ENCODE results near the gene NFASC. TPM values are rescaled to one million over a fixed set of nuclear protein-coding genes. Genes with fewer than 3 reads are reported as not detected.

Gene NFASC
- total and polyA plus RNA-seq, 2 donors (not counting 3 experiments of a cell fraction or from before 2014, with no cell fraction given), result not detected

DNA sequence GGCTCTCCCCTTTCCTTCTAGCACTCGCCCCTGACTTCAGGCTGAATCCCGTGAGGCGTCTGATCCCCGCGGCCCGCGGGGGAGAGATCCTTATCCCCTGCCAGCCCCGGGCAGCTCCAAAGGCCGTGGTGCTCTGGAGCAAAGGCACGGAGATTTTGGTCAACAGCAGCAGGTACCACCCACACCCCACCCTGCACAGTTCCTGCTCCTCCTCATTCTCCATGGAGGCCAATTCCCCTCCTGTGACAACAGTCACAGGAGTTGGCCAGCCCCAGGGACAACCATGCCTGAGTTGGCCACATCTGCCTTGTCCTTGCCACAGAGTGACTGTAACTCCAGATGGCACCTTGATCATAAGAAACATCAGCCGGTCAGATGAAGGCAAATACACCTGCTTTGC lies 193.6 kb downstream of the NFASC start:
- Histone ChIP-seq H3K4me1 (ENCODE audit: control insufficient read depth, extremely low read depth, insufficient read depth, low read length) (no peaks in the 10 kb centered on the region), H3K4me2 (ENCODE audit: insufficient read depth, low read length) (no peak overlapping the region), H3K4me3 (replicated peaks in 1 of 3; ENCODE audit: insufficient read depth in 1 of 3, low read depth in 1 of 3, low read length in 3 of 3) (no peak overlapping the region), H3K9me3 (replicated peaks; ENCODE audit: control insufficient read depth, insufficient read depth, low read length) (no peaks in the 10 kb centered on the region), H3K79me2 (ENCODE audit: control insufficient read depth, insufficient read depth, low read length) (no peaks in the 10 kb centered on the region), H4K20me1 (replicated peaks; ENCODE audit: control insufficient read depth, extremely low read depth, insufficient read depth, low read length) (no peaks in the 10 kb centered on the region), H3K27ac (ENCODE audit: insufficient read depth, low read depth, low read length) (no peak overlapping the region), H2AFZ (ENCODE audit: low read depth, low read length) (no peak overlapping the region), H3K27me3 (ENCODE audit: control insufficient read depth in 2 of 2, insufficient read depth in 2 of 2, low read length in 2 of 2) (peaks cover 0 to 2% of the 10 kb centered on the region in 2 experiments), H3K36me3 (ENCODE audit: control insufficient read depth in 2 of 2, extremely low read depth in 1 of 2, insufficient read depth in 2 of 2, low read length in 2 of 2) (no peaks in the 10 kb centered on the region), H3K9ac (replicated peaks; ENCODE audit: extremely low read depth, insufficient read depth, low read length) (no peak overlapping the region), H3K9me1 (replicated peaks; ENCODE audit: control insufficient read depth, extremely low read depth, insufficient read depth, low read length) (no peaks in the 10 kb centered on the region)
- CTCF ChIA-PET, result interaction anchor here (0.9 to 4.0 kb wide), 7 partner anchors 24 to 209 kb away, joined by 3 to 304 read pairs (median 5); no protein-coding TSS in a partner anchor
- FAIRE-seq, result no peak
- DNase-seq (ENCODE audit: low read depth, low spot score), result no peak
- TF ChIP-seq EZH2 (IDR thresholded peaks at IDR 0.05; ENCODE audit: borderline replicate concordance, low read depth, low read length, severe bottlenecking) (no peak), POLR2A (IDR thresholded peaks at IDR 0.05; ENCODE audit: low read depth, low read length) (no peak), MAX (IDR thresholded peaks at IDR 0.05; ENCODE audit: insufficient read depth, insufficient read length) (no peak), JUN (IDR thresholded peaks at IDR 0.05; ENCODE audit: borderline replicate concordance, insufficient read depth, insufficient read length, low read depth) (no peak), MYC (IDR thresholded peaks at IDR 0.05; ENCODE audit: low read depth, low read length) (no peak), GATA2 (IDR thresholded peaks at IDR 0.05; ENCODE audit: insufficient read depth, insufficient read length, low read depth, low read length) (no peak), FOS (IDR thresholded peaks at IDR 0.05; ENCODE audit: borderline replicate concordance, insufficient read depth, low read length) (no peak), POLR2AphosphoS5 (IDR thresholded peaks at IDR 0.05; ENCODE audit: insufficient read depth, low read depth, low read length) (no peak), CTCF (IDR thresholded peaks at IDR 0.05; ENCODE audit: extremely low read depth in 1 of 2, insufficient read depth in 1 of 2, low read depth in 1 of 2, low read length in 2 of 2) (no peak)
- POLR2A ChIA-PET, result no interaction called here
- no TSS peak for BruUV-seq (replicated peaks)
- intact Hi-C loops (cut with micrococcal nuclease) (no loop called here), dilution Hi-C loops (cut with MboI; ENCODE audit: extremely low pct_ligation_motif_present, low sequenced_read_pairs) (no loop called here)
